Stimulated activated CD8-positive, alpha-beta memory T cell treated with anti-CD3 and anti-CD28 coated beads, Interleukin-7, amount 100 ng/mL, for 48 hours (primary cell): ENCODE results near the gene TBC1D25.

Experiments used
- DNase-seq, 2 donors: peaks; one replicate each; pipeline ENCODE4 v3.0.0-alpha.2; 2020; ENCODE audit warnings: low read depth in 1 of 2; ENCODE audit errors: extremely low read depth in 1 of 2

The TBC1D25 gene

GRCh38 chrX:48598614-48599013, 59.1 kb downstream of the TBC1D25 start:
- DNase-seq: no peak

GRCh38 chrX:48599341-48599740, 59.8 kb downstream of the TBC1D25 start:
- no peak for DNase-seq

- DNase-seq: no peak
Observed at GRCh38 chrX:48600226-48600625, 60.7 kb downstream of the TBC1D25 start.

GRCh38 chrX:48601741-48602394, 62.4 kb downstream of the TBC1D25 start:
- no peak for DNase-seq

GRCh38 chrX:48604701-48605100, 65.2 kb downstream of the TBC1D25 start:
- DNase-seq: no peak

- no peak for DNase-seq
Observed at GRCh38 chrX:48606091-48606490, 66.6 kb downstream of the TBC1D25 start.

- no peak for DNase-seq
Observed at GRCh38 chrX:48611703-48612102, 72.2 kb downstream of the TBC1D25 start.
